ENCODE data around the gene IMMP1L.

- TF ChIP-seq MYC (IDR thresholded peaks at IDR 0.05; ENCODE audit: low read depth, low read length) (no peak), POLR2AphosphoS5 (IDR thresholded peaks at IDR 0.05; ENCODE audit: insufficient read depth, low read depth, low read length) (no peak), EZH2 (IDR thresholded peaks at IDR 0.05; ENCODE audit: borderline replicate concordance, low read depth, low read length, severe bottlenecking) (no peak), POLR2A (IDR thresholded peaks at IDR 0.05; ENCODE audit: low read depth, low read length) (no peak), FOS (IDR thresholded peaks at IDR 0.05; ENCODE audit: borderline replicate concordance, insufficient read depth, low read length) (no peak), GATA2 (IDR thresholded peaks at IDR 0.05; ENCODE audit: insufficient read depth, insufficient read length, low read depth, low read length) (no peak)
- TF ChIP-seq, protein P1, sequence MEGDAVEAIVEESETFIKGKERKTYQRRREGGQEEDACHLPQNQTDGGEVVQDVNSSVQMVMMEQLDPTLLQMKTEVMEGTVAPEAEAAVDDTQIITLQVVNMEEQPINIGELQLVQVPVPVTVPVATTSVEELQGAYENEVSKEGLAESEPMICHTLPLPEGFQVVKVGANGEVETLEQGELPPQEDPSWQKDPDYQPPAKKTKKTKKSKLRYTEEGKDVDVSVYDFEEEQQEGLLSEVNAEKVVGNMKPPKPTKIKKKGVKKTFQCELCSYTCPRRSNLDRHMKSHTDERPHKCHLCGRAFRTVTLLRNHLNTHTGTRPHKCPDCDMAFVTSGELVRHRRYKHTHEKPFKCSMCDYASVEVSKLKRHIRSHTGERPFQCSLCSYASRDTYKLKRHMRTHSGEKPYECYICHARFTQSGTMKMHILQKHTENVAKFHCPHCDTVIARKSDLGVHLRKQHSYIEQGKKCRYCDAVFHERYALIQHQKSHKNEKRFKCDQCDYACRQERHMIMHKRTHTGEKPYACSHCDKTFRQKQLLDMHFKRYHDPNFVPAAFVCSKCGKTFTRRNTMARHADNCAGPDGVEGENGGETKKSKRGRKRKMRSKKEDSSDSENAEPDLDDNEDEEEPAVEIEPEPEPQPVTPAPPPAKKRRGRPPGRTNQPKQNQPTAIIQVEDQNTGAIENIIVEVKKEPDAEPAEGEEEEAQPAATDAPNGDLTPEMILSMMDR (IDR thresholded peaks at IDR 0.05; ENCODE audit: extremely low read depth in 1 of 2, insufficient read depth in 1 of 2, low read depth in 1 of 2, low read length in 2 of 2) = no peak
- TF ChIP-seq, protein P2, sequence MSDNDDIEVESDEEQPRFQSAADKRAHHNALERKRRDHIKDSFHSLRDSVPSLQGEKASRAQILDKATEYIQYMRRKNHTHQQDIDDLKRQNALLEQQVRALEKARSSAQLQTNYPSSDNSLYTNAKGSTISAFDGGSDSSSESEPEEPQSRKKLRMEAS (IDR thresholded peaks at IDR 0.05; ENCODE audit: insufficient read depth, insufficient read length) = no peak
Measured at GRCh38 chr11:31415435-31415834, 94.0 kb downstream of the IMMP1L start.

Data from endothelial cell of umbilical vein (primary cell).